Stimulated activated CD8-positive, alpha-beta memory T cell treated with anti-CD3 and anti-CD28 coated beads, Interleukin-12 subunit alpha, Interleukin-12 subunit beta, amount 100 ng/mL, for 24 hours (primary cell): ENCODE results near the gene GNAL.

Experiments used
- DNase-seq: peaks from one replicate; pipeline ENCODE4 v3.0.0-alpha.2; 2020; ENCODE audit errors: extremely low read depth

The GNAL gene

DNA sequence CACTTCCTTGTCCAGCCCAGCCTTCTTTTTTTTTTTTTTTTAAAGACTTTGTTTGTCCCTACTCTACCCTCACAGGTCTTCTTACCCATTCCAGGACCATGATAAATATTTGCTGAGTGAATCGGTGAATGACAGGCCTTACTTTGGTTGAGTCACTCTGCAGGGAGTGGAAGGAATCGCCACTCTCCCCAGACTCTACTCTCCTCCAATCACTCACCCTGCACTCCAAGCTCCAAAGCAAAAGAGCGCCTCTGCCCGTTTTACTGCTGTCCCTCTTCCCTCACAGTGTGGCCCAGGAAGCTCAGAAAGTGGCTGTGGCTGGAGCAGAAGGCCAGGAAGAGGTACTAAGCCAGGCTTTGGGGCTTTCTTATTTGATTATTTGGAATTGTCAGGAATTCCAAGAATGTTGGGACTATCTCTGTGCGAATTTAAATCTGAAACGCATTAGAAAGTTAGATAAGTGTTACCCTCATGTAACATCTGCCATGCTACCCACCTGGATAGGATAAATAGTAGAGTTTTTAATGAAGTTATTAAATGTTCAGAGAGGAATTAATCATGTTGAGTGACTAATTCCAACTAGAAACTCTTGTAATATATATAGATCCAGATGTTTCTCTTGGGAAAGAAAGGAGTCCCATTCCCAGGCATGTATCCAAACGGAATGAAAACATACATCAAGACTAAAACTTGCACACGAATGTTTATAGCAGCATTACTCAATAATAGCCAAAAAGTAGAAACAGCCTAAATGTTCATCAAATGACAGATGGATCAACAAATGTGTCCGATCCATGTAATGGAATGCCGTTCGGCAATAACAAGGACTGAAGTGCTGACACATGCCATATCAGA, 119.2 kb downstream of the GNAL start:
- DNase-seq = no peak

DNA sequence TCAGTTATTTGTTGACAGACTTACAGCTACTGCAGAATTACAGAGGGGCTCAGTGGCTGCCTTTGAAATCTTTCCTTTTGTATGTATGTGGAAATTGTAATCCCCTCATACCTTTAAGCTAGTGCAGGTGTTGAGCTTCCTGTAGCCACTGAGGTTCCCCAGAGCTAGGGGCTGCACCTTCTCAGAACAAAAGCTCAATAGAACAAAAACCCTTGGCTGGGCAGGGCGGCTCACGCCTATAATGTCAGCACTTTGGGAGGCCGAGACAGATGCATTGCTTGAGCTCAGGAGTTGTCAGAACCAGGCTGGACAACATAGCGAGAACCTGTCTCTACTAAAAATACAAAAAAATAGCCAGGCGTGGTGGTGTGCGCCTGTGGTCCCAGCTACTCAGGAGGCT, 120.8 kb downstream of the GNAL start:
- no peak for DNase-seq

DNA sequence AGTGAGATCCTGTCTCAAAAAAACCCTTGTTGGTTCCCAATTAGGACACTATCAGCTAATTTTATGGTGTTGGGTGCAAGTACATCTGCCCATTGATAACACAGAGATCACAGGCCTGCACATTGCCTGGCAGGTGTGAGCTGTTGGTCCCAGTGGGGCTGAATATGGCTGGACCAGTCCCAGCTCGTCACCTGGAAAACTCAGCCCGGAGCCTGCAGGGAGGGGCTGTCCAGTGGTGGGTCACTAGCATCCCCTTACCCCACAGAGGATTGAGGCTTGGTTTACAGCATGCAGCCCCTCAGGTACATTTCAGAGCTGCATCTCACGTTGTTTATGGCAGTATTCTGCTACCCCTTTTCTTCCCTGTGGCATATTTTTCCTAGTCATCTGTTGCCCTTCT, 121.3 kb downstream of the GNAL start:
- DNase-seq = no peak

DNA sequence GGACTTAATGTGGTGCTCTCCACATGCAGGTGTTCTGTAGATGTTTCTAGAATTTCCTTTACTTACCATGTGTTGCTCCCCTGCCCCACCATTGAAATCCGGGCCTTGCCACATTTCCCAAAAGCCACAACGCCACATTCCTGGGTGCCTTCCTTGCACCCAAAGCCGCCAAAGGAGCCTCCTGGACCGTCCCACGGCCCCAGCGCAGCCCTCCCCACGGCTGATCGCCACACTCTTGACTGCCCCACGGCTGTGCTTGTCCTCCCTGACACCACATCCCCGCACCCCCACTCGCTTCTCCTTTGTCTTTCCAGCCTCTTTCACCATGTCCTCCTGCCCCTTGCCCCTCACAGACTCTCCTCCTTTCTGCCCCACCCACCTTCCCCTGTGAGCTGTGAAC, 121.9 kb downstream of the GNAL start:
- no peak for DNase-seq

DNA sequence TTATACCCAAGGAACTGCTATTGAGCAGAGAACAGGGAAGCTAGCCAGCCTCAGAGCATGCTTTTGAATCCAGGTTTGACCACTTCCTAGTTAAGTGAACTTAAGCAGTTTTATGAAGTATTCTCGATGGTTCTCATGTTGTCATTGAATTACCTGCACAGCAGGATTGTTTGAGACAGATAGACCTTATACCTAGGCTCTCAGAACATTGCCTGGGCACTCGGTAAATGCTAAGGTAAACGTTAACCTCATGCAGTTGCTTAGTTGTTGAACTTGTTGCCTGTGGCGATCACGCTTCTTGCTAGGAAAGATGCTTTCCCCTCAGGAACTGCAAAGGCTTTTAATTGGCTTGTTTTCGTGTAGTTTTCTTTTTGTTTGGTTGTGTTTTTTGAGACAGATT, 128.2 kb downstream of the GNAL start:
- DNase-seq = no peak

DNA sequence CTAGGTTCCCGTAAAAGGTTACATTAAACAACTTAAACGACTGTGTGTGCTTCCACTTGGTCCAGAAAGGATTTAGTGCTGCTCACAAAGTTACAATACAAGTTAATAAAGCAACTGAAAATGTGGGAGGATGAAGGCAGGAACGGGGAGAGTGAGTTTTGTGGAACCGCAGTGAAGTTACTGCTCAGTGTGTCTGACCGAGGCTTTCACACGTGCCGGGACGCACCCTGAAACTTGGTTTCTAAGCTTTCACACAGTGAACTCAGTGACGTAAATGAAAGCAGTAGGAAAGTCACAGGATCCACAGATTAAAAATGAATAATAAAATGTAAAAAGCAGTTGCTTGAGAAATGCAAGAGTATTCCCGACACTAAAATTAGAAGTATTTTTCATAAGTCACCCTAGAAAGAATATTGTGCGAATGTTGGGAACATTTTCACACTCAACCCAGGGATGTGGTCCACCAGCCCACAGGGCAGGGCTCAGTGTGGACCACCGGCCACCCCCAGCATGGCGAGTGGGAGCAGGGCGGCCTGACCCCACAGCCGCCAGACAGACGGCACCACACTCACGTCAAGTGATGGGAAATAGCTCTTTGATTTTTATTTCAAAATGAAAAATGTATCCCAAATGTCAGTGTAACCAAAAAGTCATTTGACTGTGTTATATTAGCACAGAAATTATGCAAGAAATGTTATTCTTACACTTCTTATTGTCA, 129.6 kb downstream of the GNAL start:
- DNase-seq = no peak

DNA sequence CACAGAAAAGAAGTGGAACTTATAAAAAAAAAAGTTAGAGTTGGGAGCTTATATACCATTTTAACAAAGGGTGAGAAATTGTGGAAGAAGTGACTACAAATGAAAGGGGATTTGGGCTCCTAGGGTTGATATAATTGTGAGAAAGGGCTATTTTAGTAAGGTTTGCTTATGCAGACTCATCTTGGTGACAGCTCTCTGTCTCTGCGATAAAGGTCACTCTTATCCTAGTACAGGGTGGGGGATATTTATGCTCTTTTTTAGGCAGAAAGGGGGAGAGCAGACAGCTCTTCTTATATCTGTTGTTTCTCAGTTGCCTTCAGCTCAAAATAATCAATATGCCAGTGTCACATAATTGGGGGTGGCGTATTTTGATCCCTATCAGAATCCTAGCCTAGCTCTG, 130.9 kb downstream of the GNAL start:
- no peak for DNase-seq

DNA sequence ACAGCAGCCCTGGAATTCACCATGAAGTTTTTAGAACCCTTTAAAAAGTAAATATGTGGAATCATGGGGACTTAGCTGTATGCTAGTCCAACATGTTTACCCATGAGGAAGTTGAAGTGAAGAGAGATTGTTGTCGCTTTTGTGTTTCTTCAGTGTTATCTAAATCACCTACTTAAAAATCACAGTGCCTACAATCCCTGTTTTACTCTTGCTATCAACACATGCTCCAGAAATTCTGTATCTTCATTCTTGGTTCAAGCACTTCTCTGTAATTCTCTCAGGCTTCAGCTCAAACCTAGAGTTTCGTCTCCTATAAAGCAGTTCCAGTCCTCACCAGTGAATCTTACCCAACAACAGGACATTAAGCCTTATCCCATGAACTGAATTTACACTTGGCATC, 131.6 kb downstream of the GNAL start:
- DNase-seq = no peak

DNA sequence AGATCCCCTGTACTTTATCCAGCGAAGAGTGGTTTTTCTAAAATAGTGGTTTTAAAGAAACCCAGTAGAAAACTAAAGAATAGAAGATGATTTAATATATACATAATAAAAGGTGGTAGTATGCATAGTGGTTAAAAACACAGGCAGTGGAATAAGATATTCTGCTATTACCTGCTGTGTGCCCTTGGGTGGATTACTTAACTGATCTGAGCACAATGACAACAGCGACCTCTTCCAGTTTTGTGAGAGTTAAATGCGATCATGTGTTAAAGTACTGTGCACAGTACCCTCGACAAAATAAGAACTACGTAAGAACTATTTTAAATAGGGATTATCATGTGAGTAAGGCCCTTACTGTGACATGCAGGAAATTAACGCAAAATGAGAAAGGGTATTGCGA, 132.1 kb downstream of the GNAL start:
- DNase-seq = no peak

DNA sequence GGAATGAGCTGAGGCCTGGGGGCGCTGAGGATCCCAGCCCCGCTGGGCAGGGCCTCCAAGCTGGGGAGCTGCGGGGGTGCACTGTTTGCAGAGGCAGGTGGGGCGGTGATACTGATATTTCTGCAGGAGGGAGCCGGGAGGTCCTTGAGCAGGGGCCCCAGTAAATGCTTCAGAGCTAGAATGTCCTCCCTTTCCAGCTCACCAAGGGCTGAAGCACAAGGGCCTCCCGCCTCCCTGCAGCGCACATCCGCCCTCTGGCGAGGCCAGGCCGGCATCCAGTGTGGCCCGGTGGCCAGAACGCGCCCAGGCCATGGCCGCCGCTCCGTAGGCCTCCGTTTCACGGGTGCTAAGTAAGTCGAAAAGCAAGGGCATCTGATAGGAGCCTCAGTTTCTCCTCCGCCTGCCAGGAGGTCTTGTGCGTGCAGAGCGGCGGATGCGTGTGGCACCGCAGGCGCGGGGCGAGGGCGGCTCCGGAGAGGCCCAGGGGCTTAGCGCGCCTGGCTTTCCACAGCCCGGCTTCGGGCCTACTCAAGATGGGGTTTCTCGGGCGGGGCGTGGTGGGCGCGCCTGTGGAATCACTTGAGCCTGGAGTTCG, 132.7 kb downstream of the GNAL start:
- DNase-seq = no peak

DNA sequence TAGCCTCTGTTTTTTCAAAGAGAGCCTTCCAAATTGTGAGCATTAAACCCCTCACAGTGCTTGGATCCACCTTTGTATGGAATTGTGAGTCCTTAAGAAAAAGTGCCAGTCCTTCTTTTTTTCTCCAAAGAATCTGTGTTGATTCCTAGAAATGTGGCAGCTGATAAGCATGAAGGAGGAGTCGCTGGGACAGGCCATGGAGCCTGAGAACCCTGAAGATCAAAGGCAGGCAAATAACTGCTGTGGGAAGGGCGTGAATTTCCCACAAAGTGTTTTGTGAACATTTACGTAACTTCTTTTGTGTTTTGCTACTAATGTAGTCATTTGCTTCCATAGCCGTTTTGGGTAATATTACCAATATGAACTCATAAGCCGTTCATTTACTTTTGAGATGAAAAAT, 134.5 kb downstream of the GNAL start:
- no peak for DNase-seq

DNA sequence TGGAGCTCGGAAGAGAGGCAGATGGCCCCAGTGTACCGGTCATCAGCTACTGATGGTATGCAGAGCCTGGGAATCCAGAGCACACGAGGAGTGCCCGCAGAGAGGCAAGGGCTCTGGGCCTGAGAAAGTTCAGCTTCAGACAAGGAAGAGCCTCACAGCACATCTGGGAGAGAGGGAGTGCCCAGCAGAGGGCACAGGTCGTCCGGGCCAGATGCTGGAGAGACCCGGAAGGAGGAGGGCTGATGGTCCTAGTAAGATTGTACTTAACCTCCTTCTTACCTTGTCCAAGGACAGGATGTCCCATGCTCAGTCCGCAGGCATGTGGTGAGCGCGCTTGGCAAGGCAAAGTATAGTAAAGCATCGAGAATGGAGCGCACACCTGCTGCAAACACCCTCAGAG, 137.8 kb downstream of the GNAL start:
- DNase-seq = no peak

DNA sequence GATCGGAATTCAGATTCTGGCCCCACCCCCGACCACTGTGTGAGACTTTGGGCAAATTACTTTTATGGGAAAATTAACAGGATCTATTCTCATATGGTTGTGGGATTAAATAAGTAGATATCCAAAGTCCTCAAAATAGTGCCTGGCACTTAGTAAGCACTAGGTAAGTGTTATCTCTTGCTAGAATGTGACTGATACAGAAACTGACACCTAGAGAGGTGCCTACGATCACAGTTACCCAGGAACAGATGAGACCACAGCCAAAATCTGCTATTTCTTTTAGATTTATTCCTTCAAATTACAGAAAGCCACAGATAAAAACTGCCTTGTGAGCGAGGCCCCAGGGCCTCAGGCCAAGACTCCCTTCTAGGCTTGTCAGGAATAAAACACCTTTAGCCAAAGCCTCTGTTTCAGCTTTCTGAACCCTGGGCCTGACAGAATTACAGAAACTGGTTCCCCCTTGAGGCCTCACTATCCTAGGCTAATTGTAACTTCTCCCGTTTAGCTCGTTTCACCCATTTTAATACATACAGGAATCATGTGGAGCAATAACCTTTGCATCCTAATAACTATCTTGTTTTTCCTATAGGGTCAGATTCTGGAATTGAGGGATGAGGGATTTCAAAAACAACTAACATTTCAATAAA, 139.8 kb downstream of the GNAL start:
- no peak for DNase-seq

DNA sequence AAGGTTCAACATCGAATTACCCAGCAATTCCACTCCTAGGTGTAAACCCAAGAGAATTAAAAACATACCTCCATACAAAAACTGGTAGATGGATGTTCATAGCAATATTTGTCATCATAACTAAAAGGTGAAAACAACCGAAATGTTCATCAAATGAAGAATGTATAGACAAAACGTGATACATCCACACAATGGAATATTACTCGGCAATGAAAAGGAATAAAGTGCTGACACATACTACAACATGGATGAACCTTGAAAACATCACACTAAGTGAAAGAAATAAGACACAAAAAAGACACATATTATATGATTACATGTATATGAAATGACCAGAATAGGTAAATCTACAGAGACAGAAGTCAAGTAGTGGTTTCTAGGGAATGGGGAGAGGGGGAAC, 141.5 kb downstream of the GNAL start:
- DNase-seq = no peak

DNA sequence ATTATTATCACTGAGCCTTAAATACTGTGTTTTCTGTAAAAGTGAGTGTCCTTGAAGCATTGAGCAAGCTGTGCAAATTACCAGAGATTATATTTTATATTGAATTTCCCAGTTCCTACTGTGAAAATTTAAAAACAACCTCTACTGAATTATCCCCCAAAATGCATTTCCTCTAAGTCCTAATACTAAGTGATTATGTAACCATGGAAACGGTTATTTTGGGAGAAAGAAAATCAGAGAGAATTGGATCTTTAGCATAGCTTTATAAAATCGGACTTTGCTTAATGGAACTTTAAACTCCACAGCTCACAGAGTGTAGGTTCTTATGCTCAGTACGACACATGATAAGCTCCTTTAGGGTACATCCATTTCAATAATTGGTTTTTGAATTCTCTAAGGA, 142.9 kb downstream of the GNAL start:
- no peak for DNase-seq

DNA sequence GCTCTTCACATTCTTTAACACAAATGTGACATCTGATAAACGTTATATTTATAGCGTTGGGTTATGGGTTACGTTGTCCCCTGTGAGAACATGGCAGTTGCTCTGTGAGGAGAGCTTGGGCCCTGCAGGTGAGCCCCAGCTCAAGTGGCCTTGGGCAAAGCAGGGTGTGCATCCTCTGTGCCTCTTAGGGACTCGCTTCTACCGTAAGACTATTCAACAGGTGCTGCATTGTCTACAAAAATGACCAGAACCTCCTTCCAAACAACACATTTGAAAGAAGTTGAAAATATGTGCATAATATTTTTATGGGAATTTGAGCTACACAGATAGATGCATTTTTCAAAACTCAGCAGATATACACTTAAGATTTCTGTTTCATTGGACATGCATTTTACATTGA, 145.7 kb downstream of the GNAL start:
- DNase-seq = no peak

DNA sequence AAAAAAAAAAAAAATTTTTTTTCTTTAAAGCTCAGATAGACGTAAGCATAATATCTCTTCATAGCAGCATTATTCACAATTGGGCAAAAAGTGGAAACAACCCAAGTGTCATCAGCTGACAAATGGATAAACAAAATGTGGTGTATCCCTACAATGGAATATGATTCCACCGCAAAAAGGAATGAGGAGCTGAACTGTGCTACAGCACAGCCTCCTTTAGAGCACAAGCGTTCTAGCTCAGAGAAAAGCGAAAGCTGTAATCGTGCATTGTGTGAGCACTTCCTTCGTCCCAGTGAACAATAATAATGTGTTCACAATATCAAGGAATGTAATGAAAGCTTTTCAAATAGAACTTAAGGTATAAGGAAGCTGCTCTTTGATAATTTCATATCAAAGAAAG, 150.5 kb downstream of the GNAL start:
- no peak for DNase-seq

DNA sequence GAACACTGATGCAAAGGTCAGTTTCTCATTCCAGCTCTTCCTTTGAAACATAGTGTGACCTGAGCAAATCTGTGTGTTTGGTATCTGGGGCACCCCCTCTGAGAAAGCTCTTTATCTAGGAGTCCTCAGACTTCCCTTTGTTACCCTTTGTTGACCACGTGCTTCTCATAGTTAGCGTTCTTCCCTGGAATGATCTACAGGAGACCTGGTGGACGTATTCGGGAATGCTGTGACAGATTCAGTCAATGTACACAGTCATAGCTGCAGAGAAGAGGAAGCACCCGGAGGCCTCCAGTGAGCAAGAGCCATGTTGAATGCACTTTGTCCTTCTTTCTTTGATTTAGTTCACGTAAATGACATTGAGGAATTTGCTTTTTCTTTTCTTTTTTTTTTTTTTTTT, 151.4 kb downstream of the GNAL start:
- no peak for DNase-seq

DNA sequence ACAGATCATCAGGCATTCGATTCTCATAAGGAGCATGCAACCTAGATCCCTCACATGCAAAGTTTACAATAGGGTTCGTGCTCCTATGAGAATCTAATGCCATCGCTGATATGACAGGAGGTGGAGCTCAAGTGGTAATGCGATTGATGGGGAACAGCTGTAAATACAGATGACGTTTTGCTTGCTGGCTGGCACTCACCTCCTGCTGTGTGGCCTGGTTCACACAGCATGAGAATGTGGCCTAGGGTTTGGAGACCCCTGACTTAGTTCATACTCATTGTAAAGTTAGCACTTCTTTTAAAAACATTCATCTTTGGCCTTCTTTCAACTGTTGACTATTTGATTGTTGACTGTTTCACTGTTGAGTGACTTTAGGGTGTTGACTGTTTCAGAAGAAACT, 153.5 kb downstream of the GNAL start:
- no peak for DNase-seq

DNA sequence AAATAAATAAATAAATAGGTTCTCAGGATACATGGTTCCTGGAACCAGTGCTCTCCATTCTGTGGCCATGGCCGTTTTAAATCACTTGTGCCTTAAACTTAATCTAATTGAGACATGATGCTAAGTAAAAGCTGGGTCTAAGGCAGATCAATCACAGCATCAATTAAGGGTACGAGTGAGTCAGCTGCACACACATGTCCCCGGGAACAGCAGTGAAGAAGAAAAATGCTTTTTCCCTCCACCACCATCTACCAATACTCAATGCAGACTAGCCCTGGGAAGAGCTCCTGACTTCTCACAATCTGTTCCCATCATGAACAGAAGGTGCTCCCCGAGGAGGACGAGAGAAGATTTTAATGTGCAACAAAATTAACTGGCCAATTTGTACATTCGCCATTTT, 155.4 kb downstream of the GNAL start:
- DNase-seq = no peak

DNA sequence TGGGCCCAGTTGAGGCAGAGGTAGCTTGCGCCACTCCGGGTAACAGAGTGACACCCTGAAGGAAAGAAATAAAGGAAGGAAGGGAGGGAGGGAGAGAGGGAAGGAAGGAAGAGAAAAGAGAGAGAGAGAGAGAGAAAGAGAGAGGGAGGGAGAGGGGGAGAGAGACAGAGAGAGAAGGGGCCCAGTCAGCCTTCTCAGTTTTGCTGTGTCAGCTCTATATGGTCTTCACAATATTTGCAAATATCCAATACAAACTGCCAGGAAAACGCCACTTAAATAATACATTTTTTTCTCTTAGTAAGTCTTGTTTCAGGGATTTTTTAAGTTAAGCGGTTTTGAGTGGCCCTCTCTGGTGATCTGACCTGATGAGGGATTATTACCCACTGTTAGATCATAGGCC, 156.6 kb downstream of the GNAL start:
- no peak for DNase-seq

DNA sequence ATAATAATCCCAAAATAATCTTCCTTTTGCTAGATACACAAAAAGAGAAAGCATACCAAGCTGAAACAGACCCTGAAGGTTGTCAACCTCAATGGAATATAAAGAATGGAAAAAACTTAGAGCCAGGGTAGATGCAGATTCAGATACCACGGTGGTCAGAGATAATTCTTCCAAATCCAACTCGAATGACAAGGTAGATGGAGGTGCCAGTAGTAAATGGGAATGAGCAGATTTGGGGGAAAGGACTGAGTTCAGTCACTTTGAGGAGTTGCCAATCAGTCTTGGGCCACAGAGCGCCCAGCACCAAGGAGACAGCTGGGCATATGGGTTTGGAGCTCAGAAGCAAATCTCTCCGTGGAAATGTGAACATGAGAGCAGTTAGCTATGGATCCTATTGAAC, 158.7 kb downstream of the GNAL start:
- no peak for DNase-seq

DNA sequence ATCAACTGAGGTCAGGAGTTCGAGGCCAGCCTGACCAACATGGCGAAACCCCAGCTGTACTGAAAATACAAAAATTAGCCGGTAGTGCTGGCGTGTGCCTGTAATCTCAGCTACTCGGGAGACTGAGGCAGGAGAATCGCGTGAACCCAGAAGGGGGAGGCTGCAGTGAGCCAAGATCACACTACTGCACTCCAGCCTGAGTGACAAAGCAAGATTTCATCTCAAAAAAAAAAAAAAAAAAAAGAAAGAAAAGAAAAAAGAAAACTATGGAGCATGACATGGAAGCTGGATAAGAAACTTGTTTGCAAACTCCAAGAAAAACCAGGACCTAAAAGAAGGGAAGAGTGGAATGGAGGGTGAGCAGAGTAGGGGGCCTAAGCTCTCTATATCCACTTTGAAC, 160.2 kb downstream of the GNAL start:
- DNase-seq = no peak
